ENCODE results near the gene TKTL1.
"Not testable (repeated sequence)": the region's sequence is repeated elsewhere in the genome, so short reads cannot be mapped to it uniquely, and the experiment has no call there.

GRCh38 chrX:154258711-154259110, 36.9 kb upstream of the TKTL1 start:
- TF ChIP-seq CTCF (IDR thresholded peaks at IDR 0.05; ENCODE audit: poor library complexity); EZH2 (IDR thresholded peaks at IDR 0.05; ENCODE audit: borderline replicate concordance): not testable (repeated sequence)
